HL-60 (cell line): Measurements from ENCODE around the gene CFAP251.

Experiments used
- GABPA ChIP-seq: IDR thresholded peaks from 2 replicates; pipeline ENCODE4 v1.6.1; 2012; ENCODE audit warnings: low read depth
- TF ChIP-seq, protein P1 (sequence below): IDR thresholded peaks from one replicate; pipeline ENCODE4 v1.5.1; 2011; ENCODE audit warnings: low read length, control low read depth, inconsistent platforms; ENCODE audit not compliant: insufficient read depth

DNA sequence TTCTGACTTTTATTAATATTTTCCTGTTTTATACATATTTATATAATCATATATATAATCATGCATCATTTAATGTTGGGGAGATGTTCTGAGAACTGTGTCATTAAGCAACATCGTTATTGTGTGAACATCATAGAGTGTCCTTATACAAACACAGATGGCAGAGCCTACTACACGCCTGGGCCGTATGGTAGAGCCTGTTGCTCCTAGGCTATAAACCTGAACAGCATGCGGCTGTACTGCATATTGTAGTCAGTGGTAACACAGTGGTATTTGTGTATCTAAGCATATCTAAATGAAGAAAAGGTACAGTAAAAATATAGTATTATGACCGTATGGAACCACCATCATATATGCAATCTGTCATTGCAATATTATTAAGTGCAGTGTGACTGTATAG lies 58.6 kb downstream of the CFAP251 start:
- TF ChIP-seq GABPA: no peak
- TF ChIP-seq, protein P1, sequence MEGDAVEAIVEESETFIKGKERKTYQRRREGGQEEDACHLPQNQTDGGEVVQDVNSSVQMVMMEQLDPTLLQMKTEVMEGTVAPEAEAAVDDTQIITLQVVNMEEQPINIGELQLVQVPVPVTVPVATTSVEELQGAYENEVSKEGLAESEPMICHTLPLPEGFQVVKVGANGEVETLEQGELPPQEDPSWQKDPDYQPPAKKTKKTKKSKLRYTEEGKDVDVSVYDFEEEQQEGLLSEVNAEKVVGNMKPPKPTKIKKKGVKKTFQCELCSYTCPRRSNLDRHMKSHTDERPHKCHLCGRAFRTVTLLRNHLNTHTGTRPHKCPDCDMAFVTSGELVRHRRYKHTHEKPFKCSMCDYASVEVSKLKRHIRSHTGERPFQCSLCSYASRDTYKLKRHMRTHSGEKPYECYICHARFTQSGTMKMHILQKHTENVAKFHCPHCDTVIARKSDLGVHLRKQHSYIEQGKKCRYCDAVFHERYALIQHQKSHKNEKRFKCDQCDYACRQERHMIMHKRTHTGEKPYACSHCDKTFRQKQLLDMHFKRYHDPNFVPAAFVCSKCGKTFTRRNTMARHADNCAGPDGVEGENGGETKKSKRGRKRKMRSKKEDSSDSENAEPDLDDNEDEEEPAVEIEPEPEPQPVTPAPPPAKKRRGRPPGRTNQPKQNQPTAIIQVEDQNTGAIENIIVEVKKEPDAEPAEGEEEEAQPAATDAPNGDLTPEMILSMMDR: no peak
